ENCODE measurements around the gene XAGE1A. TPM values are rescaled to one million over a fixed set of nuclear protein-coding genes. Genes with fewer than 3 reads are reported as not detected.
A peak's percentile ranks its signal among the peaks of the same experiment; 100 is the strongest.
"Not testable (repeated sequence)": the region's sequence is repeated elsewhere in the genome, so short reads cannot be mapped to it uniquely, and the experiment has no call there.

Gene XAGE1A
- not detected for total RNA-seq

- ATAC-seq: peak; percentile 17
Measured at GRCh38 chrX:52495545-52496418, at the start of gene XAGE1A. TSS of gene XAGE1A (plus strand) at chrX:52495808. CDS start at chrX:52497362, 1,554 bp downstream.

GRCh38 chrX:52452031-52452430 lies 43.6 kb upstream of the XAGE1A start:
- not testable (repeated sequence) for ATAC-seq

- ATAC-seq: not testable (repeated sequence)
Measured at GRCh38 chrX:52471301-52471700, 24.3 kb upstream of the XAGE1A start.

GRCh38 chrX:52496419-52496772 lies 788 bp downstream of the XAGE1A start:
- ATAC-seq: not testable (repeated sequence)

GRCh38 chrX:52501362-52501761 lies 5.8 kb downstream of the XAGE1A start:
- not testable (repeated sequence) for ATAC-seq

- no peak for ATAC-seq
Measured at GRCh38 chrX:52504551-52504950, 8.9 kb downstream of the XAGE1A start.

- ATAC-seq: no peak
Measured at GRCh38 chrX:52507331-52507730, 11.7 kb downstream of the XAGE1A start.

GRCh38 chrX:52509916-52510315 lies 14.3 kb downstream of the XAGE1A start:
- no peak for ATAC-seq

- ATAC-seq: not testable (repeated sequence)
Measured at GRCh38 chrX:52511126-52511525, 15.5 kb downstream of the XAGE1A start.

- ATAC-seq: not testable (repeated sequence)
Measured at GRCh38 chrX:52516110-52516986, 20.7 kb downstream of the XAGE1A start.

GRCh38 chrX:52516987-52517325 lies 21.3 kb downstream of the XAGE1A start, which contains the start of gene XAGE1B:
TSS of gene XAGE1B (minus strand) at chrX:52517063. CDS start at chrX:52515527, 1,536 bp downstream.
- ATAC-seq: peak; percentile 31

- ATAC-seq: not testable (repeated sequence)
Measured at GRCh38 chrX:52541051-52541450, 45.4 kb downstream of the XAGE1A start.

GRCh38 chrX:52542311-52542710 lies 46.7 kb downstream of the XAGE1A start:
- no peak for ATAC-seq

- no peak for ATAC-seq
Measured at GRCh38 chrX:52544147-52544840, 48.7 kb downstream of the XAGE1A start.

- ATAC-seq: not testable (repeated sequence)
Measured at GRCh38 chrX:52548769-52549168, 53.2 kb downstream of the XAGE1A start.

Other genes starting within 250 kb of the XAGE1A start
- not detected for gene XAGE2, start 126.8 kb upstream of the XAGE1A start, total RNA-seq
- not detected for gene XAGE1B, start 21.3 kb downstream of the XAGE1A start, total RNA-seq
- gene SSX7, start 159.1 kb downstream of the XAGE1A start, total RNA-seq: not detected
- gene SSX2, start 211.4 kb downstream of the XAGE1A start, total RNA-seq: not detected

All from esophagus mucosa (tissue), 1 donor.